Astrocyte of the spinal cord (primary cell): ENCODE measurements around the gene COL23A1.

Source experiments
- DNase-seq: peaks from one replicate; pipeline ENCODE4 v3.0.0; 2011; ENCODE audit warnings: low read depth, low spot score
- H3K4me3 ChIP-seq: 2 replicates; pipeline ENCODE4 v1.5.1; 2011; ENCODE audit warnings: low read depth, mild to moderate bottlenecking, low read length, moderate library complexity
- CTCF ChIP-seq: IDR thresholded peaks from 2 replicates; pipeline ENCODE4 v1.5.1; 2012; ENCODE audit warnings: low read depth, mild to moderate bottlenecking, low read length, inconsistent platforms
- in situ Hi-C: cut with HindIII; loops from 2 replicates; pipeline ENCODE4 v1.10.0; 2017; ENCODE audit warnings: low sequenced_read_pairs

COL23A1 gene

GRCh38 chr5:178469975-178470759 is 120.0 kb downstream of the COL23A1 start:
- in situ Hi-C loops = no loop called here
- no peak for TF ChIP-seq CTCF
- H3K4me3 ChIP-seq = no peak overlapping the region
- DNase-seq = no peak

GRCh38 chr5:178469011-178469974 is 120.9 kb downstream of the COL23A1 start:
- in situ Hi-C loops = no loop called here
- no peak for TF ChIP-seq CTCF
- H3K4me3 ChIP-seq = no peak overlapping the region
- no peak for DNase-seq

GRCh38 chr5:178468196-178468685 is 122.0 kb downstream of the COL23A1 start:
- TF ChIP-seq CTCF = no peak
- H3K4me3 ChIP-seq = no peak overlapping the region
- no peak for DNase-seq
- in situ Hi-C loops = no loop called here

GRCh38 chr5:178467568-178468195 is 122.5 kb downstream of the COL23A1 start:
- DNase-seq = no peak
- in situ Hi-C loops = no loop called here
- no peak for TF ChIP-seq CTCF

GRCh38 chr5:178467205-178467567 is 123.0 kb downstream of the COL23A1 start:
- no peak for DNase-seq
- TF ChIP-seq CTCF = no peak
- H3K4me3 ChIP-seq = no peak overlapping the region
- in situ Hi-C loops = no loop called here

More at GRCh38 chr5:178467568-178468195, 122.5 kb downstream of the COL23A1 start:
- H3K4me3 ChIP-seq = no peak overlapping the region

- TF ChIP-seq CTCF = no peak
- in situ Hi-C loops = no loop called here
- DNase-seq = no peak
- H3K4me3 ChIP-seq = no peak overlapping the region
These were observed 123.9 kb downstream of the COL23A1 start for GRCh38 chr5:178466342-178466741.
